OCI-LY1 (cell line): ENCODE data around the gene EBF4.

Source experiments
- CTCF ChIP-seq: fragments of 200-600 bp; sonication (generic), shearing (Covaris generic); IDR thresholded peaks from 2 replicates; pipeline ENCODE4 v1.5.1; 2017; ENCODE audit warnings: mild to moderate bottlenecking, antibody characterized with exemption, low read length, moderate library complexity, mixed read lengths
- EZH2 ChIP-seq: fragments of 200-600 bp; sonication (generic), shearing (Covaris generic); IDR thresholded peaks from 2 replicates; pipeline ENCODE4 v1.8.0; 2017; ENCODE audit warnings: borderline replicate concordance, mixed run types, mild to moderate bottlenecking, antibody characterized with exemption, low read length, moderate library complexity, mixed read lengths

DNA sequence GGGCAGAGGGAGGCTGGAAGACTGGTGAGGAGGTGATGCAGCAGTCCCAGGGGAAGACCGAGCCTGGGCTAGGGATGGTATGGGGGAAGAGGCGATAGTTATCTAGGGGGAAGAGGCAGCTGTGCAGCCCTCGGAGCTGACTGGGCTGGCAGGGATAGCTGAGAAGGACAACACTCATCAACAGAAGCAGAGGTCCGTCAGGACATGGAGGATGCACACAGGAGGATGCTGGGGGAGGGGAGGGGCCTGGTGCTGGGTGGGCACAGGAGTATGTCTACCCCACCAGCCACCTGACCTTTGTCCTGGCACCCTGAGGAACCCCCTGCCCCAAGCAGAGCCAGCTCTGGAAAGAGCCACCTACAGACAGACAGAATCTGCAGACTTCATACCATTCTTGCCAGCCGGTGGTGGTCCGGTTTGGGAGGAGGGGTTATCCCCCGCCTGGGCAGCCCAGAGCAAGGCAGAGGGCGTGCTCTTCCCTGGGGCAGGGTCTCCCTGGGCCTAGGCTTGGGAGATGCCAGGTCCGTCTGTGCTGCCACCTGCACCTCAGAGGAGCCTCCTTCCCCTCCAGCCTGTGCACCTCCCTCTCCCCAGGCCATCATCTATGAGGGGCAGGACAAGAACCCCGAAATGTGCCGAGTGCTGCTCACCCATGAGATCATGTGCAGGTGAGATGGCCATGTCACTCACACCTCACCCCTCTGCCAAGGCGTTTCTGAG, 14.9 kb downstream of the EBF4 start:
- no peak for TF ChIP-seq CTCF
- no peak for TF ChIP-seq EZH2
